ENCODE data around the gene AUNIP. TPM values are rescaled to one million over a fixed set of nuclear protein-coding genes. Genes with fewer than 3 reads are reported as not detected.

AUNIP gene
- total and polyA plus RNA-seq, 2 experiments from 2014 or later, result 20.9 to 21.9 TPM

DNA sequence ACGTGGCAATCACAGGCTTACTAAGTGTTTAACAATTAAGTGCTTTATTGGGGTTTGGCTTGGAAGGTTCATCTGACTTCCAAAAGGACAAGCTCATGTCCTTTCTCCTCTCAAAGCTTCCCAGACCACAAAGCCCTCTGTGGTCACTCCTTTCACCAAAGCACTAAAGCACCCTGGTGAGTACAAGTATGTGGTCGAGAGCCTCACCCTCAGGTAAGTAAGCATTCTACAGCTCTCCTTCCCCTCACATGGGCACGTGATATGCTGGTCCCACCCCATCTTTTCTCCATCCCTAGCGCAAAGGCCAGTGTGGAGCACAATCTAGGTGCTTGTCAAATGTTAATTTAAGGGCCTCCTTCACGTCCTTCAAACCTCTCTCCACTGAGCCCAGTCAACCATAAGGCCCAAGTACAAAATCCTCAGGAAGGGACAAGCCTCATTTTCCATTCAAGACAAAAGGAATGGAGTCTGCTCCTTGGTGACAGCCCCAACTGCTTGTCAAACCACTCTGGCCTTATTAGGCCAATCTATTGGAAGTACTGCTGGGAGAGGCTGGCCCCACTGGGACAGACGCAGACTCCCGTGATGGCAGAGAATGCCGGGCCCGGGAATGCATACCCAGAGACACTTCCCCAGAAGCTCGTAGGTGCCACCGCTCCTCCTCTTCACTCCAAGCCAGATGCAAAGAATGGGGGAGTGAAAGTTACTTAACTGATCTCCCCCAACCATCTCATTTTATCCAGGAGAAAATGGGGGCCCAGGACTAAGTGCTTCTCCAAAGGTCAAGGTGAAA lies 39.2 kb upstream of the AUNIP start:
- Histone ChIP-seq H3K36me3 (ENCODE audit: insufficient read depth) (peaks cover 49% of the 10 kb centered on the region), H3K4me2 (no peak overlapping the region), H3F3A (replicated peaks; ENCODE audit: low read depth) (peaks cover 53% of the 10 kb centered on the region), H3K4me1 (ENCODE audit: insufficient read depth) (no peaks in the 10 kb centered on the region; the same call in 1 of the 2 replicates), H4K20me1 (replicated peaks; ENCODE audit: insufficient read depth) (peaks cover 32% of the 10 kb centered on the region), H3K79me2 (replicated peaks; ENCODE audit: insufficient read depth) (peaks cover 27% of the 10 kb centered on the region), H2AFZ (no peak overlapping the region), H3K27me3 (ENCODE audit: insufficient read depth) (no peaks in the 10 kb centered on the region), H3K27ac (ENCODE audit: low read depth) (peak overlapping the region; percentile 30; the same call in 1 of the 2 replicates), H3K9me2 (ENCODE audit: insufficient read depth) (no peaks in the 10 kb centered on the region), H3K4me3 (no peak overlapping the region)
- Mint-ChIP-seq H3K4me1 (peaks cover 16% of the 10 kb centered on the region), H3K27me3 (ENCODE audit: insufficient read depth, low read depth, poor library complexity) (peaks cover 3% of the 10 kb centered on the region), H3K27ac (no peak overlapping the region), H3K36me3 (ENCODE audit: low read depth) (peaks cover 59% of the 10 kb centered on the region), H3K9me3 (no peaks in the 10 kb centered on the region), H3K4me3 (no peak overlapping the region)
- ATAC-seq, result no peak
- no peak for TF ChIP-seq CREB1 (CRISPR knock-in tag; IDR thresholded peaks at IDR 0.05; ENCODE audit: low read depth)
- TF ChIP-seq, protein P1, sequence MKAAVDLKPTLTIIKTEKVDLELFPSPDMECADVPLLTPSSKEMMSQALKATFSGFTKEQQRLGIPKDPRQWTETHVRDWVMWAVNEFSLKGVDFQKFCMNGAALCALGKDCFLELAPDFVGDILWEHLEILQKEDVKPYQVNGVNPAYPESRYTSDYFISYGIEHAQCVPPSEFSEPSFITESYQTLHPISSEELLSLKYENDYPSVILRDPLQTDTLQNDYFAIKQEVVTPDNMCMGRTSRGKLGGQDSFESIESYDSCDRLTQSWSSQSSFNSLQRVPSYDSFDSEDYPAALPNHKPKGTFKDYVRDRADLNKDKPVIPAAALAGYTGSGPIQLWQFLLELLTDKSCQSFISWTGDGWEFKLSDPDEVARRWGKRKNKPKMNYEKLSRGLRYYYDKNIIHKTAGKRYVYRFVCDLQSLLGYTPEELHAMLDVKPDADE (IDR thresholded peaks at IDR 0.05), result no peak
- TF ChIP-seq POLR2AphosphoS5 (IDR thresholded peaks at IDR 0.05; ENCODE audit: low read depth), result peak; percentile 22; the same call in 1 of the 2 replicates
- DNase-seq (ENCODE audit: low spot score), result no peak

DNA sequence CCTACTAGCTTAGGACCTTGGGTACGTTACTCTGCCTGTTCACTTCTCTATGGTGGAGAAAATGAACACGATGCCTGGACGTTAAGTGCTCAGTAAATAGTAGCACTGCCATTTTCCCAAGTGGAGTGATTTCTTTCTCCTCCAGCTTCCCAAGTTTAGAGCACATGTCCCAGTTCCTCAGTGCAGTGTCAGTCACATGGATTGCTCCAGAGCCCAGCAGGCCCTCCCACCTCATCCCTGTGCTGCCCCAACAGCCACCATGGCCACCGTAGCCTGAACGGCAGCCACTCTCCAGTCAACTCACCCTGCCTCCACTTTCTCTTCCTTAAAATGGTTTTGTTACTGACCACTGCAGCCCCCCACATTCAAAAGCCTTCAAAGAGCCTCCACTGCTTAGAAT lies 38.5 kb upstream of the AUNIP start:
- Mint-ChIP-seq H3K4me3 (no peak overlapping the region), H3K4me1 (peaks cover 16% of the 10 kb centered on the region), H3K36me3 (ENCODE audit: low read depth) (peaks cover 53% of the 10 kb centered on the region), H3K9me3 (no peaks in the 10 kb centered on the region), H3K27me3 (ENCODE audit: insufficient read depth, low read depth, poor library complexity) (peaks cover 3% of the 10 kb centered on the region), H3K27ac (0 out of 2 replicates have a peak overlapping the region, but pooled peaks have one; percentile 56)
- Histone ChIP-seq H3K4me1 (ENCODE audit: insufficient read depth) (peaks cover 4% of the 10 kb centered on the region), H3F3A (replicated peaks; ENCODE audit: low read depth) (peaks cover 49% of the 10 kb centered on the region), H3K36me3 (ENCODE audit: insufficient read depth) (peaks cover 42% of the 10 kb centered on the region), H4K20me1 (replicated peaks; ENCODE audit: insufficient read depth) (peaks cover 25% of the 10 kb centered on the region), H3K27me3 (ENCODE audit: insufficient read depth) (no peaks in the 10 kb centered on the region), H3K4me2 (no peak overlapping the region), H2AFZ (no peak overlapping the region), H3K4me3 (no peak overlapping the region), H3K79me2 (replicated peaks; ENCODE audit: insufficient read depth) (peaks cover 21% of the 10 kb centered on the region), H3K27ac (ENCODE audit: low read depth) (peak overlapping the region; percentile 30; the same call in 1 of the 2 replicates), H3K9me2 (ENCODE audit: insufficient read depth) (no peaks in the 10 kb centered on the region)
- TF ChIP-seq, protein P2, sequence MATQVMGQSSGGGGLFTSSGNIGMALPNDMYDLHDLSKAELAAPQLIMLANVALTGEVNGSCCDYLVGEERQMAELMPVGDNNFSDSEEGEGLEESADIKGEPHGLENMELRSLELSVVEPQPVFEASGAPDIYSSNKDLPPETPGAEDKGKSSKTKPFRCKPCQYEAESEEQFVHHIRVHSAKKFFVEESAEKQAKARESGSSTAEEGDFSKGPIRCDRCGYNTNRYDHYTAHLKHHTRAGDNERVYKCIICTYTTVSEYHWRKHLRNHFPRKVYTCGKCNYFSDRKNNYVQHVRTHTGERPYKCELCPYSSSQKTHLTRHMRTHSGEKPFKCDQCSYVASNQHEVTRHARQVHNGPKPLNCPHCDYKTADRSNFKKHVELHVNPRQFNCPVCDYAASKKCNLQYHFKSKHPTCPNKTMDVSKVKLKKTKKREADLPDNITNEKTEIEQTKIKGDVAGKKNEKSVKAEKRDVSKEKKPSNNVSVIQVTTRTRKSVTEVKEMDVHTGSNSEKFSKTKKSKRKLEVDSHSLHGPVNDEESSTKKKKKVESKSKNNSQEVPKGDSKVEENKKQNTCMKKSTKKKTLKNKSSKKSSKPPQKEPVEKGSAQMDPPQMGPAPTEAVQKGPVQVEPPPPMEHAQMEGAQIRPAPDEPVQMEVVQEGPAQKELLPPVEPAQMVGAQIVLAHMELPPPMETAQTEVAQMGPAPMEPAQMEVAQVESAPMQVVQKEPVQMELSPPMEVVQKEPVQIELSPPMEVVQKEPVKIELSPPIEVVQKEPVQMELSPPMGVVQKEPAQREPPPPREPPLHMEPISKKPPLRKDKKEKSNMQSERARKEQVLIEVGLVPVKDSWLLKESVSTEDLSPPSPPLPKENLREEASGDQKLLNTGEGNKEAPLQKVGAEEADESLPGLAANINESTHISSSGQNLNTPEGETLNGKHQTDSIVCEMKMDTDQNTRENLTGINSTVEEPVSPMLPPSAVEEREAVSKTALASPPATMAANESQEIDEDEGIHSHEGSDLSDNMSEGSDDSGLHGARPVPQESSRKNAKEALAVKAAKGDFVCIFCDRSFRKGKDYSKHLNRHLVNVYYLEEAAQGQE (IDR thresholded peaks at IDR 0.05; ENCODE audit: unreplicated experiment), result no peak
- no peak for TF ChIP-seq STAT1 (IDR thresholded peaks at IDR 0.05; ENCODE audit: unreplicated experiment)
- TF ChIP-seq, protein P3, sequence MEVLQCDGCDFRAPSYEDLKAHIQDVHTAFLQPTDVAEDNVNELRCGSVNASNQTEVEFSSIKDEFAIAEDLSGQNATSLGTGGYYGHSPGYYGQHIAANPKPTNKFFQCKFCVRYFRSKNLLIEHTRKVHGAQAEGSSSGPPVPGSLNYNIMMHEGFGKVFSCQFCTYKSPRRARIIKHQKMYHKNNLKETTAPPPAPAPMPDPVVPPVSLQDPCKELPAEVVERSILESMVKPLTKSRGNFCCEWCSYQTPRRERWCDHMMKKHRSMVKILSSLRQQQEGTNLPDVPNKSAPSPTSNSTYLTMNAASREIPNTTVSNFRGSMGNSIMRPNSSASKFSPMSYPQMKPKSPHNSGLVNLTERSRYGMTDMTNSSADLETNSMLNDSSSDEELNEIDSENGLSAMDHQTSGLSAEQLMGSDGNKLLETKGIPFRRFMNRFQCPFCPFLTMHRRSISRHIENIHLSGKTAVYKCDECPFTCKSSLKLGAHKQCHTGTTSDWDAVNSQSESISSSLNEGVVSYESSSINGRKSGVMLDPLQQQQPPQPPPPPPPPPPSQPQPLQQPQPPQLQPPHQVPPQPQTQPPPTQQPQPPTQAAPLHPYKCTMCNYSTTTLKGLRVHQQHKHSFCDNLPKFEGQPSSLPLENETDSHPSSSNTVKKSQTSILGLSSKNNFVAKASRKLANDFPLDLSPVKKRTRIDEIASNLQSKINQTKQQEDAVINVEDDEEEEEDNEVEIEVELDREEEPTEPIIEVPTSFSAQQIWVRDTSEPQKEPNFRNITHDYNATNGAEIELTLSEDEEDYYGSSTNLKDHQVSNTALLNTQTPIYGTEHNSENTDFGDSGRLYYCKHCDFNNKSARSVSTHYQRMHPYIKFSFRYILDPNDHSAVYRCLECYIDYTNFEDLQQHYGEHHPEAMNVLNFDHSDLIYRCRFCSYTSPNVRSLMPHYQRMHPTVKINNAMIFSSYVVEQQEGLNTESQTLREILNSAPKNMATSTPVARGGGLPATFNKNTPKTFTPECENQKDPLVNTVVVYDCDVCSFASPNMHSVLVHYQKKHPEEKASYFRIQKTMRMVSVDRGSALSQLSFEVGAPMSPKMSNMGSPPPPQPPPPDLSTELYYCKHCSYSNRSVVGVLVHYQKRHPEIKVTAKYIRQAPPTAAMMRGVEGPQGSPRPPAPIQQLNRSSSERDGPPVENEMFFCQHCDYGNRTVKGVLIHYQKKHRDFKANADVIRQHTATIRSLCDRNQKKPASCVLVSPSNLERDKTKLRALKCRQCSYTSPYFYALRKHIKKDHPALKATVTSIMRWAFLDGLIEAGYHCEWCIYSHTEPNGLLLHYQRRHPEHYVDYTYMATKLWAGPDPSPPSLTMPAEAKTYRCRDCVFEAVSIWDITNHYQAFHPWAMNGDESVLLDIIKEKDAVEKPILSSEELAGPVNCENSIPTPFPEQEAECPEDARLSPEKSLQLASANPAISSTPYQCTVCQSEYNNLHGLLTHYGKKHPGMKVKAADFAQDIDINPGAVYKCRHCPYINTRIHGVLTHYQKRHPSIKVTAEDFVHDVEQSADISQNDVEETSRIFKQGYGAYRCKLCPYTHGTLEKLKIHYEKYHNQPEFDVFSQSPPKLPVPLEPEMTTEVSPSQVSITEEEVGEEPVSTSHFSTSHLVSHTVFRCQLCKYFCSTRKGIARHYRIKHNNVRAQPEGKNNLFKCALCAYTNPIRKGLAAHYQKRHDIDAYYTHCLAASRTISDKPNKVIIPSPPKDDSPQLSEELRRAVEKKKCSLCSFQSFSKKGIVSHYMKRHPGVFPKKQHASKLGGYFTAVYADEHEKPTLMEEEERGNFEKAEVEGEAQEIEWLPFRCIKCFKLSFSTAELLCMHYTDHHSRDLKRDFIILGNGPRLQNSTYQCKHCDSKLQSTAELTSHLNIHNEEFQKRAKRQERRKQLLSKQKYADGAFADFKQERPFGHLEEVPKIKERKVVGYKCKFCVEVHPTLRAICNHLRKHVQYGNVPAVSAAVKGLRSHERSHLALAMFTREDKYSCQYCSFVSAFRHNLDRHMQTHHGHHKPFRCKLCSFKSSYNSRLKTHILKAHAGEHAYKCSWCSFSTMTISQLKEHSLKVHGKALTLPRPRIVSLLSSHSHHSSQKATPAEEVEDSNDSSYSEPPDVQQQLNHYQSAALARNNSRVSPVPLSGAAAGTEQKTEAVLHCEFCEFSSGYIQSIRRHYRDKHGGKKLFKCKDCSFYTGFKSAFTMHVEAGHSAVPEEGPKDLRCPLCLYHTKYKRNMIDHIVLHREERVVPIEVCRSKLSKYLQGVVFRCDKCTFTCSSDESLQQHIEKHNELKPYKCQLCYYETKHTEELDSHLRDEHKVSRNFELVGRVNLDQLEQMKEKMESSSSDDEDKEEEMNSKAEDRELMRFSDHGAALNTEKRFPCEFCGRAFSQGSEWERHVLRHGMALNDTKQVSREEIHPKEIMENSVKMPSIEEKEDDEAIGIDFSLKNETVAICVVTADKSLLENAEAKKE (CRISPR knock-in tag; IDR thresholded peaks at IDR 0.05), result no peak
- no peak for ATAC-seq
- DNase-seq (ENCODE audit: low spot score), result no peak

Measured in GM23338 (cell line).